Muscle layer of duodenum (tissue), 2 donors: Measurements from ENCODE around the gene MGAT2.

Experiments
- H3K27ac ChIP-seq: one replicate; pipeline ENCODE4 v1.7.0; 2013; ENCODE audit warnings: mild to moderate bottlenecking, low read length
- H3K27me3 ChIP-seq: one replicate; pipeline ENCODE4 v1.7.0; 2013; ENCODE audit warnings: low read depth, mild to moderate bottlenecking, control low read depth, low read length
- H3K36me3 ChIP-seq, 2 donors: one replicate each; pipeline ENCODE4 v1.7.0; 2013; ENCODE audit warnings: low read length in 2 of 2, control low read depth in 1 of 2, mild to moderate bottlenecking in 1 of 2; ENCODE audit not compliant: insufficient read depth in 2 of 2, control insufficient read depth in 1 of 2
- H3K4me1 ChIP-seq, 2 donors: one replicate each; pipeline ENCODE4 v1.7.0; 2013; ENCODE audit warnings: low read length in 2 of 2, mild to moderate bottlenecking in 2 of 2, control low read depth in 1 of 2, moderate library complexity in 1 of 2; ENCODE audit not compliant: insufficient read depth in 2 of 2, control insufficient read depth in 1 of 2
- H3K4me3 ChIP-seq, 2 donors: one replicate each; pipeline ENCODE4 v1.7.0; 2013; ENCODE audit warnings: low read length in 2 of 2, low read depth in 1 of 2, mild to moderate bottlenecking in 1 of 2
- H3K9me3 ChIP-seq, 2 donors: one replicate each; pipeline ENCODE4 v1.7.0; 2013; ENCODE audit warnings: low read length in 2 of 2, control low read depth in 1 of 2, mild to moderate bottlenecking in 1 of 2; ENCODE audit not compliant: control insufficient read depth in 1 of 2
- donor health status: healthy.

MGAT2 gene

GRCh38 chr14:49670475-49670874, 49.9 kb downstream of the MGAT2 start:
- Histone ChIP-seq H3K27me3 (no peaks in the 10 kb centered on the region), H3K27ac (no peak overlapping the region), H3K4me1 (no peaks in the 10 kb centered on the region), H3K36me3 (no peaks in the 10 kb centered on the region), H3K4me3 (no peak overlapping the region), H3K9me3 (no peaks in the 10 kb centered on the region)
